Measurements from ENCODE around the gene GNAT1.

GNAT1 gene

GRCh38 chr3:50237754-50238548 is 46.5 kb downstream of the GNAT1 start:
- Histone ChIP-seq H3K4me3 (peak overlapping the region; percentile 82 to 87), H3K27me3 (no peaks in the 10 kb centered on the region), H3K27ac (peak overlapping the region; percentile 86 to 92), H3K4me1 (peaks cover 0 to 71% (median 51%) of the 10 kb centered on the region in 4 donors), H3K9me3 (no peaks in the 10 kb centered on the region), H3K36me3 (peaks cover 0 to 13% (median 0%) of the 10 kb centered on the region in 3 donors)
- DNase-seq = peak; percentile 90 to 96
- no peak for TF ChIP-seq CTCF (IDR thresholded peaks at IDR 0.05)
- intact Hi-C loops (cut with DNase I; ENCODE audit: low total_unique reads) = no loop called here

GRCh38 chr3:50238549-50239026 is 47.2 kb downstream of the GNAT1 start:
- peak; percentile 85 to 96 for DNase-seq
- Histone ChIP-seq H3K36me3 (peaks cover 0 to 13% (median 0%) of the 10 kb centered on the region in 3 donors), H3K27ac (peak overlapping the region; percentile 86 to 92), H3K27me3 (no peaks in the 10 kb centered on the region), H3K9me3 (no peaks in the 10 kb centered on the region), H3K4me1 (peaks cover 0 to 78% (median 57%) of the 10 kb centered on the region in 4 donors), H3K4me3 (peak overlapping the region; percentile 82 to 87)
- intact Hi-C loops (cut with DNase I; ENCODE audit: low total_unique reads) = no loop called here
- TF ChIP-seq CTCF (IDR thresholded peaks at IDR 0.05) = no peak

- Histone ChIP-seq H3K4me1 (peaks cover 0 to 85% (median 66%) of the 10 kb centered on the region in 4 donors), H3K27me3 (no peaks in the 10 kb centered on the region), H3K4me3 (no peak overlapping the region), H3K27ac (peak overlapping the region; percentile 86 to 92), H3K9me3 (no peaks in the 10 kb centered on the region), H3K36me3 (peaks cover 0 to 13% (median 0%) of the 10 kb centered on the region in 3 donors)
- no peak for DNase-seq
- TF ChIP-seq CTCF (IDR thresholded peaks at IDR 0.05) = no peak
- intact Hi-C loops (cut with DNase I; ENCODE audit: low total_unique reads) = loop anchor here (5.0 kb wide), 1 partner anchor 38 kb away; the partner anchor contains the start of gene LSMEM2
Observed at GRCh38 chr3:50239649-50240048, 48.2 kb downstream of the GNAT1 start.

GRCh38 chr3:50241163-50241562 is 49.8 kb downstream of the GNAT1 start:
- Histone ChIP-seq H3K27ac (peak overlapping the region; percentile 67 to 86), H3K4me1 (peaks cover 0 to 93% (median 76%) of the 10 kb centered on the region in 4 donors), H3K27me3 (no peaks in the 10 kb centered on the region), H3K9me3 (no peaks in the 10 kb centered on the region), H3K4me3 (no peak overlapping the region), H3K36me3 (peaks cover 0 to 13% (median 0%) of the 10 kb centered on the region in 3 donors)
- intact Hi-C loops (cut with DNase I; ENCODE audit: low total_unique reads) = loop anchor here (5.0 kb wide), 1 partner anchor 36 kb away; the partner anchor contains the start of gene LSMEM2
- DNase-seq = no peak
- no peak for TF ChIP-seq CTCF (IDR thresholded peaks at IDR 0.05)

GRCh38 chr3:50241713-50242380 is 50.4 kb downstream of the GNAT1 start:
- peak overlapping the region; percentile 67 to 86 for H3K27ac ChIP-seq
- intact Hi-C loops (cut with DNase I; ENCODE audit: low total_unique reads) = loop anchor here (5.0 kb wide), 1 partner anchor 35 kb away; the partner anchor contains the start of gene LSMEM2
- TF ChIP-seq CTCF (IDR thresholded peaks at IDR 0.05) = no peak
- peaks cover 0 to 97% (median 83%) of the 10 kb centered on the region in 4 donors for H3K4me1 ChIP-seq
- no peak for DNase-seq
- H3K36me3 ChIP-seq = peaks cover 0 to 13% (median 0%) of the 10 kb centered on the region in 3 donors
- no peaks in the 10 kb centered on the region for H3K9me3 ChIP-seq
- H3K27me3 ChIP-seq = no peaks in the 10 kb centered on the region
- no peak overlapping the region for H3K4me3 ChIP-seq
